AG04449 (cell line): ENCODE results near the gene CAMTA1.

Source experiments
- CTCF ChIA-PET: fragments of 350-600 bp; formaldehyde crosslinking; extraction: SDS; loops from one replicate; lab custom pipeline; 2021; ENCODE audit warnings: antibody characterized with exemption; lab: Yijun Ruan, JAX
- POLR2A ChIA-PET: fragments of 400-600, 350-600 bp; formaldehyde crosslinking; extraction: SDS; loops from one replicate; lab custom pipeline; 2020; ENCODE audit warnings: antibody characterized with exemption, inconsistent platforms; lab: Yijun Ruan, JAX
- DNase-seq: peaks from one replicate; pipeline ENCODE4 v3.0.0-alpha.2; 2010; ENCODE audit warnings: low read depth, low spot score
- H3K4me3 ChIP-seq: 2 replicates; pipeline ENCODE4 v1.5.1; 2011; ENCODE audit warnings: low read depth, mild to moderate bottlenecking, control low read depth, low read length
- TF ChIP-seq, protein P1 (sequence below): IDR thresholded peaks from one replicate; pipeline ENCODE4 v1.5.1; 2011; ENCODE audit warnings: mild to moderate bottlenecking, moderate library complexity, low read length, control low read depth, inconsistent platforms; ENCODE audit not compliant: insufficient read depth; ENCODE audit errors: missing control alignments

Gene CAMTA1

DNA sequence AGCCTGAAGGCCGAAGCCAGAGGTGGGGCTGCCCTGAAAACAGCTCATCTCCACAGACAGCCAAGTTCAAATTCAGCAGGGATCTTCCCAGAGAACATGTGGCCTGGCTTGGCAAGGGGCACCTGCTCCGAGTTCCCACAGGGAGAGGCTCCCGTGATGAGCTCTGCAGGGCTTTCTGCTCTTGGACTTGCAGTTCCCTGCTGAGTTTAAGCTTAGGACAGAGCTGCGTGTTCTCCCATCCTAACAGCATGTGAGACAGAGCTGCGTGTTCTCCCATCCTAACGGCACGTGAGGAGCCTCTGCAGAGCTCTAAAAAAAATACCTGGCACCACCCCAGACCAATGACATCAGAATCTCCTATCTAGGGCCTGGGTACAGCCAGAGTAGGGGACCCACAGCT lies 872.8 kb downstream of the CAMTA1 start:
- ChIA-PET CTCF (interaction anchor here (0.7 to 4.5 kb wide), 5 partner anchors 9 to 97 kb away, joined by 3 to 44 read pairs (median 3); no protein-coding TSS in a partner anchor), POLR2A (no interaction called here)
- TF ChIP-seq, protein P1, sequence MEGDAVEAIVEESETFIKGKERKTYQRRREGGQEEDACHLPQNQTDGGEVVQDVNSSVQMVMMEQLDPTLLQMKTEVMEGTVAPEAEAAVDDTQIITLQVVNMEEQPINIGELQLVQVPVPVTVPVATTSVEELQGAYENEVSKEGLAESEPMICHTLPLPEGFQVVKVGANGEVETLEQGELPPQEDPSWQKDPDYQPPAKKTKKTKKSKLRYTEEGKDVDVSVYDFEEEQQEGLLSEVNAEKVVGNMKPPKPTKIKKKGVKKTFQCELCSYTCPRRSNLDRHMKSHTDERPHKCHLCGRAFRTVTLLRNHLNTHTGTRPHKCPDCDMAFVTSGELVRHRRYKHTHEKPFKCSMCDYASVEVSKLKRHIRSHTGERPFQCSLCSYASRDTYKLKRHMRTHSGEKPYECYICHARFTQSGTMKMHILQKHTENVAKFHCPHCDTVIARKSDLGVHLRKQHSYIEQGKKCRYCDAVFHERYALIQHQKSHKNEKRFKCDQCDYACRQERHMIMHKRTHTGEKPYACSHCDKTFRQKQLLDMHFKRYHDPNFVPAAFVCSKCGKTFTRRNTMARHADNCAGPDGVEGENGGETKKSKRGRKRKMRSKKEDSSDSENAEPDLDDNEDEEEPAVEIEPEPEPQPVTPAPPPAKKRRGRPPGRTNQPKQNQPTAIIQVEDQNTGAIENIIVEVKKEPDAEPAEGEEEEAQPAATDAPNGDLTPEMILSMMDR, result no peak
- DNase-seq, result no peak
- no peak overlapping the region for H3K4me3 ChIP-seq

GRCh38 chr1:7659514-7659913 lies 874.3 kb downstream of the CAMTA1 start:
- TF ChIP-seq, protein P1, result no peak
- CTCF ChIA-PET, result interaction anchor here (0.6 to 24.8 kb wide), 4 partner anchors 9 to 91 kb away, joined by 3 to 1214 read pairs (median 29); no protein-coding TSS in a partner anchor

GRCh38 chr1:7663451-7664146 lies 878.3 kb downstream of the CAMTA1 start:
- CTCF ChIA-PET, result interaction anchor here (1.4 to 24.8 kb wide), 7 partner anchors 13 to 240 kb away, joined by 4 to 1214 read pairs (median 62); no protein-coding TSS in a partner anchor
- POLR2A ChIA-PET, result no interaction called here
- TF ChIP-seq, protein P1, result no peak
- H3K4me3 ChIP-seq, result no peak overlapping the region
- no peak for DNase-seq

More at GRCh38 chr1:7659514-7659913, 874.3 kb downstream of the CAMTA1 start:
- no peak for DNase-seq
- POLR2A ChIA-PET, result no interaction called here
- H3K4me3 ChIP-seq, result no peak overlapping the region

DNA sequence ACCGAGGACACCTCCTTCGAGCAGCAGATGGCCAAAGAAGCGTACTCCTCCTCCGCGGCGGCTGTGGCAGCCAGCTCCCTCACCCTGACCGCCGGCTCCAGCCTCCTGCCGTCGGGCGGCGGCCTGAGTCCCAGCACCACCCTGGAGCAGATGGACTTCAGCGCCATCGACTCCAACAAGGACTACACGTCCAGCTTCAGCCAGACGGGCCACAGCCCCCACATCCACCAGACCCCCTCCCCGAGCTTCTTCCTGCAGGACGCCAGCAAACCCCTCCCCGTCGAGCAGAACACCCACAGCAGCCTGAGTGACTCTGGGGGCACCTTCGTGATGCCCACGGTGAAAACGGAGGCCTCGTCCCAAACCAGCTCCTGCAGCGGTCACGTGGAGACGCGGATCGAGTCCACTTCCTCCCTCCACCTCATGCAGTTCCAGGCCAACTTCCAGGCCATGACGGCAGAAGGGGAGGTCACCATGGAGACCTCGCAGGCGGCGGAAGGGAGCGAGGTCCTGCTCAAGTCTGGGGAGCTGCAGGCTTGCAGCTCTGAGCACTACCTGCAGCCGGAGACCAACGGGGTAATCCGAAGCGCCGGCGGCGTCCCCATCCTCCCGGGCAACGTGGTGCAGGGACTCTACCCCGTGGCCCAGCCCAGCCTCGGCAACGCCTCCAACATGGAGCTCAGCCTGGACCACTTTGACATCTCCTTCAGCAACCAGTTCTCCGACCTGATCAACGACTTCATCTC lies 879.1 kb downstream of the CAMTA1 start:
- no peak for DNase-seq
- TF ChIP-seq, protein P1, result no peak
- no peak overlapping the region for H3K4me3 ChIP-seq
- ChIA-PET CTCF (interaction anchor here (1.1 to 24.8 kb wide), 10 partner anchors 13 to 686 kb away, joined by 3 to 1214 read pairs (median 37); no protein-coding TSS in a partner anchor), POLR2A (no interaction called here)

DNA sequence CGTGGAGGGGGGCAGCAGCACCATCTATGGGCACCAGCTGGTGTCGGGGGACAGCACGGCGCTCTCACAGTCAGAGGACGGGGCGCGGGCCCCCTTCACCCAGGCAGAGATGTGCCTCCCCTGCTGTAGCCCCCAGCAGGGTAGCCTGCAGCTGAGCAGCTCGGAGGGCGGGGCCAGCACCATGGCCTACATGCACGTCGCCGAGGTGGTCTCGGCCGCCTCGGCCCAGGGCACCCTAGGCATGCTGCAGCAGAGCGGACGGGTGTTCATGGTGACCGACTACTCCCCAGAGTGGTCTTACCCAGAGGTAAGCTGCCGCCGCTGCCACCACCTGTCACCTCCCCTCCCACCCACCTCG lies 879.6 kb downstream of the CAMTA1 start:
- POLR2A ChIA-PET, result no interaction called here
- DNase-seq, result no peak
- H3K4me3 ChIP-seq, result no peak overlapping the region
- TF ChIP-seq, protein P1, result no peak
- CTCF ChIA-PET, result interaction anchor here (1.1 to 24.8 kb wide), 9 partner anchors 14 to 685 kb away, joined by 3 to 1214 read pairs (median 62); no protein-coding TSS in a partner anchor

GRCh38 chr1:7666249-7666648 lies 881.0 kb downstream of the CAMTA1 start:
- DNase-seq, result no peak
- ChIA-PET CTCF (interaction anchor here (1.3 to 24.8 kb wide), 13 partner anchors 13 to 624 kb away, joined by 4 to 1214 read pairs (median 62); partner anchors contain the start of gene VAMP3), POLR2A (no interaction called here)
- TF ChIP-seq, protein P1, result no peak
- H3K4me3 ChIP-seq, result no peak overlapping the region
